Left forelimb (tissue), 1 donor: ENCODE results near the gene KCNJ18.
"Not testable (repeated sequence)": the region's sequence is repeated elsewhere in the genome, so short reads cannot be mapped to it uniquely, and the experiment has no call there.

Experiments
- DNase-seq: peaks from one replicate; pipeline ENCODE4 v3.0.0-alpha.2; 2018; ENCODE audit warnings: low spot score

Gene KCNJ18

GRCh38 chr17:21724216-21725006 lies 32.1 kb downstream of the KCNJ18 start:
- DNase-seq: not testable (repeated sequence)

DNA sequence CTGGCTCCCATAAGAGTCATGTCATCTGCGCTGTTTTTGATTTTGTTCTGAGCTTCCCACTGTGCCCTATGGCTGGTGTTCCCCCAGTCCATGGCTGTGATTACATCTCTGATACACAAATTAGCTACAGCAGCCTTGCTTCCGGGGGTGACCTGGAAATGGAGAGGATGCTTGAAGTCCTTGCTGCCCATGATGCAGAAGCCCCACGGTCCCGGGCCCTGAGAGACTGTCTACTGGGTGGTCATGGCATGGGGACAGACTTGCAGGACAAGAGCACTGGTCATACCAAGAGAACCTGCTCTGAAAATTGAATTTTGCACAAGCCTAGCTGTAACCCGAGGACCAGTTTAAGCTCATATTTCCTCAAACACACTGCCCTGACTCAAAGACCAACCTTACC lies 38.8 kb downstream of the KCNJ18 start:
- DNase-seq: not testable (repeated sequence)

DNA sequence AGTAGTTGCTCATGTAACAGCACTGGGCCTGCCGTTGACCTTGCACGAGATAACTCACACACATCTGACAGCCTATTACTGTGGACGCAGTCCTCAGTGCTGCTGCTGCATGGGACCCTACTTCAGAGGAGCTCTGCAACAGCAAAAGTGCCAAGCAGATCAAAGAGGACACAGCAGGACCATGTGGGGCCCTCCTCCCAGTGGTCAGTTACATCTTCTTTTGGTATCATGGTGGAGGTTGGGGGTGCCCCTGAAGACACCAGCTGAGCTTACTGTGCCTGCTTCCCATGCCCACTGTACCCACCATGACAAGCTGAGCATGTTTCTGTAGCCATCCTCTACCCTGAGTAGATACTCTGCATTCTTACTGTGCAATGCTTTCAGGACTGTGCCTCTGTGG lies 41.6 kb downstream of the KCNJ18 start:
- not testable (repeated sequence) for DNase-seq

DNA sequence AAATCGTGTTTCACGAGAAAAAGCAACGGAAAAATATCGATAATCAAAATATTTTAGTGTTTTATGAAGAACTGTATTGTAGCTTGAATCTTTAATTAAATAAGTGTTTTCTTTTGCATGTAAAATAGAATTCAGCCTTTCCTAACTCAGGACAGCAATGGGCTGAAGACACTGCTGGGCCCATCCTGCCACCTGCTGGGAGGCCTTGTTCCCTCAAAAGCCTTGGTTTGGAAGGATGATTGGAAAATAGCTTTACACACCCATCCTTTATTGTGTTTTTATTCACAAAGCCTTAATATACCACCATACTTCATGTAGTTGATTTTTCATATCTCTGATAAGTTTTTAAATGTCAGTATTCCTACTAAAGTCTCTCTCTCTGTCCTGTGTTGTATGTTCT lies 43.5 kb downstream of the KCNJ18 start:
- not testable (repeated sequence) for DNase-seq

DNA sequence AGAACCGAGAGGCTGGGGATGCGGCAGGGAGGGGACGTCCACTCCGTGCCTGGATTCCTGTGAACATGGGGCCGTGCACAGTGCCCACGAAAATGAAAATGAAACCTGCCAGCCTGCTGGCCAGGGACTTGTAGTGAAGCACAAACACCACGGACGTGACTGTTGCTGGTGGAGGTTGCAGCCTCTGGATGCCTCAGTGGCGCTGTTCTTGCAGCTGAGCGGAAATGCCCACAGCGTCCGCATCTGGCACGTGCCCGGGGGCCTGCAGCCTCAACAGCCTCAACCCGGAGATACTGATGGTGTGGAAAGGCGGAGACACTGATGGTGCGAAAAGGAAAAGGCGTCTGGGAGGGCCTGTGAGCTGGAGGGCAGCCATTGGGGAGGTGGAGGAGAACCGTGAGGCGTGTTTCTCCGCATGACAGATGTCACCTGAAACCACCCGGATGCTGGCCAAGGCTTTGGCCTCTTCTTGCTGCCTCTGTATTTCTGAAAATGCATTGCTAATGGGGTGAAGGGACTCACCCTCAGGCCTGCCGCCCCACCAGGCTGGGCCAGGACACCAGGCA lies 44.8 kb downstream of the KCNJ18 start:
- DNase-seq: not testable (repeated sequence)

GRCh38 chr17:21738241-21738640 lies 45.9 kb downstream of the KCNJ18 start:
- DNase-seq: not testable (repeated sequence)

DNA sequence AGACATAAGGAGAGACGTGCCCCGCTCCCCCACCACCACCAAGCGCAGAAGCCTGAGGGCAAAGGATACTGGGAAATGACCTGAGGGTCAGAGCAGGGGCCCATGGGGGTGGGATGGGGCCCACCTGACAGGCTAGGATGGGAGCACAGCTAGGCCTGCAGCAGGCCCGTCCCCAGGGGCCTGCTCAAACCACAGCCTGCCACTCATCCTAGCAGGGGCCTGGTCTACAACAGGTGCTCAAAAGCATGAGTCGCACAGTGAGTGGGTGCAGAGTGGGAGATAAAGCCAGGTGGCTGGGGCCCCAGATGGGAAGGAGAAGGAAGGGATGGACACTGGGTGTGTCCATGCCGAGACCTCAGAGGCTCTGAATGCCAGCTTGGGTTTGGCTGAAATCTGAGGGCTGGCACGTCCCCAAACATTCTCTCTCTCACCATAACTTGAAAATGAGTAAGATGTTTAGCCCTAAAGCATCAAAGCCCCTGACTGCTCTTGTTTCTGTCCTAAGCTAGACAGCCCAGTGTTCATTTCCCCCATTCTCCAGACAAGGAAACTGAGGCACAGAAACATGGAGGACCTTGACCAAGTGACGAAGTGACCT lies 46.7 kb downstream of the KCNJ18 start:
- not testable (repeated sequence) for DNase-seq

DNA sequence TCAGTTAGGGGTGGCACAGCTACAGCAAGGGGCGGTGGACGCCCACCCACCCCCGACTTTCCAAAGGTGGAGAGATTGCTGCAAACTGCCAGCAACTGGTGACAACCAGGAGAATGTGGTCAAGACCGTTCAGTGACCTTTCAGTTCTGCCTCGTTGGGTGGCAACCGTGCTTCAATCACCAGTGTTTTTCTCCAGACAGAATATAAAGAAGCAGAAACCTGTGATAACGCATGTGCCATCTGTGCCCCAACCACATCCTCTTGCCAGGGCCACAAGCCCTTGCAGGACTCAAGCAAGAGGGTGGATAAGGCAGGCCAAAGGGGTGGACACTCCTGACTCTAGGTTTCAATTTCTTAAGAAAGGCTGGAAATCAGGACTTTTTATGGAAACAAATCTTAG lies 47.2 kb downstream of the KCNJ18 start:
- not testable (repeated sequence) for DNase-seq

DNA sequence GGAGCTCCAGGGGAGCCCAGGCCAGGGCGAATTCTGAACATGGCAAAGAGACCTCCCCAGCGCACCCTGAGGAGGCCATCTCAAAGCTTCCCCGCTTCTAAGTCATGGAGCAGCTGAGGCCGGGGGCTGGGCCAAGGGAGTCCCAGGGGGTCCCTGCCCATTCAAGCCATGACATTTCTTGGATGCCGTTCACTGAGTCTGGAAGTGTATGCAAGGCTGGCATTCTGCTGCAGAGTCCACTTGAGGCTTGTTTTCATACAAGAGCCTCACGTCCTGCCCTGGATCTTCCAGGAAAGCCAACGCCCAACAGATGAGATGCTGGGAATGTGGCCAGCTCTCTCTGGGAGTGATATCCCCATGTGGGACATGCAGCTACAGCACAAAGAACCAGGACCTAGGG lies 48.5 kb downstream of the KCNJ18 start:
- DNase-seq: not testable (repeated sequence)

GRCh38 chr17:21741520-21741919 lies 49.2 kb downstream of the KCNJ18 start:
- not testable (repeated sequence) for DNase-seq

GRCh38 chr17:21742326-21742725 lies 50.0 kb downstream of the KCNJ18 start:
- DNase-seq: no peak

- DNase-seq: not testable (repeated sequence)
These were observed 51.8 kb downstream of the KCNJ18 start for GRCh38 chr17:21744151-21744550.

- not testable (repeated sequence) for DNase-seq
These were observed 52.3 kb downstream of the KCNJ18 start for GRCh38 chr17:21744621-21745020.

- not testable (repeated sequence) for DNase-seq
These were observed 53.2 kb downstream of the KCNJ18 start for GRCh38 chr17:21745385-21746054.

- DNase-seq: not testable (repeated sequence)
These were observed 54.1 kb downstream of the KCNJ18 start for GRCh38 chr17:21746415-21746814.

GRCh38 chr17:21747195-21747915 lies 55.0 kb downstream of the KCNJ18 start:
- DNase-seq: not testable (repeated sequence)

DNA sequence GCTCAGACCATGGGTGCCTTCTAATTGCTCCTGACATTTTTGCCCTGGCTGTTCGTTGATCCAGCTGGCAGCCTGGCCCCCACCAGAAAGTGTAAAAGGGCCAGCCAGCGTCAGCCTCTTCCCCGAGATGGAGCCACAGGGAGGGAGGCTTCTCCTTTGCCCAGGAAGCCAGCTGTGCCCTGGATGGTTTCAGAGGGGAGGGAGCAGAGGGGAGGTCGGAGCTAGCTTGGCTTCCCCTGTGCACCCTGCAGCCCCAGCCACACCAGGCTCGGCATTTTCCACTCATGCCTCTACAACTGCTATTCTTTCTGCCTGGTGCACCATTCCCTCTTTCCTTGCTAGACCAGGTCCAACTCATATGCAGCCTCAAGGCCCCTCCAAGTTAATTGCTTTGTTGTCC lies 56.4 kb downstream of the KCNJ18 start:
- not testable (repeated sequence) for DNase-seq

- not testable (repeated sequence) for DNase-seq
These were observed 57.6 kb downstream of the KCNJ18 start for GRCh38 chr17:21749696-21750531.

GRCh38 chr17:21751111-21751510 lies 58.8 kb downstream of the KCNJ18 start:
- DNase-seq: not testable (repeated sequence)
